Left cardiac atrium (tissue), 4 donors: ENCODE data around the gene ZNF746. TPM values are rescaled to one million over a fixed set of nuclear protein-coding genes. Genes with fewer than 3 reads are reported as not detected.

Source experiments
- ATAC-seq, 2 donors: fragments of 200-7000 bp; cut with Tn5 transposase; one replicate each; pipeline ENCODE4 v1.9.1; 2020; ENCODE audit warnings: mild to moderate bottlenecking in 2 of 2, moderate library complexity in 2 of 2
- DNase-seq: peaks from one replicate; pipeline ENCODE4 v3.0.0-alpha.2; 2020
- intact Hi-C, 2 donors: fragments of 100-400 bp; cut with DNase I; formaldehyde crosslinking; loops; one replicate each; pipeline versions ENCODE4 v1.14.1 to v1.15.1; 2022 to 2023
- total RNA-seq, 2 donors: library from RNA; stranded (reverse); fragmentation: NEBNext Ultra II Directional; extraction: Animal tissue kit (Norgen Biotek cat#: 25700); gene quantifications; one replicate each; pipeline ENCODE4 v1.2.1, GENCODE V29; 2021
- donor health status: DM: no; HTN: yes; CAD: no.
- donor health status: DM: no; HTN: yes; CAD: no; lungs with severe emphysema.
- donor health status: DM: yes; HTN: yes; CAD: no.
- donor health status: Dilated cardiomyopathy.

ZNF746 gene
- total RNA-seq, 2 donors from 2014 or later: 8.7 to 10.1 TPM

DNA sequence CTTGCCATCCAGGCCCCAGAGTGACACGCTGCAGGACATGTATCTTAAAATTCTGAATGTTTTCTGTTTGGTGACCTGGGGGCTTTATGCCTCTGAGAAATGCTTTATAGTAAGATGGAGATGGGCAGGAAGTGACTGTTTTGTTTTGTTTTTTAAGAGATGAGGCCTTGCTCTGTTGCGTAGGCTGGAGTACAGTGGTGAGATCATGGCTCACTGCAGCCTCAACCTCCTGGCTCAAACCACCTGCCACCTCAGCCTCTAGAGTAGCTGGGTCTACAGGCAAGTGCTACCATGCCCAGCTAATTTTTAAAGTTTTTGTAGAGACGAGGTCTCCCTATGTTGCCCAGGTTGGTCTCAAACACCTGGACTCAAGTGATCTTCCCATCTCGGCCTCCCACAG lies 57.4 kb downstream of the ZNF746 start:
- DNase-seq (no peak), ATAC-seq (no peak)

DNA sequence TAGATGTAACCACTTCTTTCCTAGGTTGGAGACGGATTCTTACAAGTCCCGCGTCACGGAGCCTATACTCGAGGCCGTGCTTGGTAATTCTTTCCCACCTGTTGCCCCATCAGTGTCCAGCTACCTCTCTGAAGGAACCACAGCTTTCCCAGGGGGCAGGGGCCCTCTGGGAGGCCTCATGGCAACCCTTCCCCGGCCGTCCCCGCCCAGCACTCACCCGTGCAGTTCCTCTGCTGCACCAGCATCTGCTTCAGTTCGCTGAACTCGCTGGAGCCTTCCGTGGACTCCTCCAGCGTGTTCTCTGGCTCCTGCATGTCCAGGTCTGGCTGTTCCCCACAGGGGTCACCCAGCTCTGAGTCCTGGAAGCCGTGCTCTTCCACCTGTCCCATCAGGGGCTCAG lies 61.3 kb downstream of the ZNF746 start:
- no peak for ATAC-seq
- no peak for DNase-seq
- intact Hi-C loops: no loop called here

More for the DNA sequence above, 57.4 kb downstream of the ZNF746 start:
- intact Hi-C loops: no loop called here

DNA sequence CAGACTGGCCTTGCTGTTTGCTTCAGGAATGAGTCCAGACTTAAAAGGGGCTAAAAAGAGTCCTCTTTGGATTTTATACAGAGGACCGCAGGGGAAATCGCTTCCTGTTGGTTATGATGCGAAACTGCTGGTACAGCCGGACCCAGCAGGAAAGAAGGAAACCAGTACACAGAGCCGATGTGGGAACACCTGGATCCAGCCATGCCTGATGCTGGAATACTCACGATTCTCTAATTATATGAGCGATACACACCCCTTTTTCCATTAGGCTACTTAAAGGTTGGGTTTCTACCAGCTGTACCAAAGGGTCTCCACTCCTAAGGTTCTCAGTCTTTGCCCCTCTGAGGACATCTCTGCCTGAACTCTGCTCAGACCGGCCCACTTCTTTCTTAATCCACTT lies 64.5 kb downstream of the ZNF746 start:
- ATAC-seq: no peak
- intact Hi-C loops: no loop called here
- DNase-seq: no peak

DNA sequence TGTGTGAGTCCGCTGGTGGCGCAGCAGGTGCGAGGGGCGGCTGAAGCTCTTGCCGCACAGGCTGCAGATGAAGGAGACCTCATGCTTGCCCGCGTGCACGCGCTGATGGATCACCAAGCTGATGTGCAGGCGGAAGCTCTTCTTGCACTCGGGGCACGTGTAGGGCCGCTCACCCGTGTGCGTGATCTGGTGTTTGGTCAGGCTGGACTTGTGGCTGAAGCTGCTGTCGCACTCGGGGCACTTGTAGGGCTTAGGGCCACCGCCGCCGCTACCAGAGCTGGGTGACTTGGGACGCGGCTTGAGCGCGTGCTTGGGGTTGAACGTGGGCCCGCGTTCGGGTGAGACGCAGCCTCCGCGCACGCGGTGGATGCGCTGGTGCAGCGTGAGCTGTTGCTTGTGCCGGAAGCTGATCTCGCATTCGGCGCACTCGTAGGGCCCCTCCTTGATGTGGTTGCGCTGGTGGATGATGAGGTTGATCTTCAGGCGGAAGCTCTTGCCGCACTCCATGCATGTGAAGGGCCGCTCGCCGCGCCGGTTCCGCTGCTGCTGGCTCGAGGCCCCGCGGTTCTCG lies 65.4 kb downstream of the ZNF746 start:
- DNase-seq: no peak
- intact Hi-C loops: no loop called here
- no peak for ATAC-seq

DNA sequence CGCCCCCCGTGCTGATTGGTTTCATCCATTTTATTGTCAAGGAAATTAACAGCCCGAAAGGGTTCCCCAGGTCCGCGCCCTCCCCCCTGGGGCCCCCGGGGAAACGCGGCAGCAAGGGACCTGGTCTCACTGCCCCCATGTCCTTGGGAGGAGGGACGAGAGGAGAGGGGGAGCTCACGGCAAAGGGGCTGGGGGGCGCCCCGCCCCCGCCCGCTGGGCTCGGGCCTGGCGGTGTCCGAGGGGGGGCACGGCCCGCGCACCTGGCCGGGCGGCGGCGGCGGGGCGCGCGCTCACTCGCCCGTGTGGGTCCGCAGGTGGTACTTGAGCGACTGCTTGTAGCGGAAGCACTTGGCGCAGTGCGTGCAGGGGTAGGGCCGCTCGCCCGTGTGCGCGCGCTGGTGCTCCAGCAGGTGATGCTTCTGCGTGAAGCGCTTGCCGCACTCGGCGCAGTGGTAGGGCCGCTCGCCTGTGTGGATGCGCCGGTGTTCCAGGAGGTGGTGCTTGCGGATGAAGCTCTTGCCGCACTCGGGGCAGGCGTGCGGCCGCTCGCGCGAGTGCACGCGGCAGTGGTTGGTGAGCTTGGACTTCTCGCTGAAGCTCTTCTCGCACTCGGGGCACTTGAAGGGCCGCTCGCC lies 66.0 kb downstream of the ZNF746 start:
- DNase-seq (no peak), ATAC-seq (no peak)
- intact Hi-C loops: no loop called here

DNA sequence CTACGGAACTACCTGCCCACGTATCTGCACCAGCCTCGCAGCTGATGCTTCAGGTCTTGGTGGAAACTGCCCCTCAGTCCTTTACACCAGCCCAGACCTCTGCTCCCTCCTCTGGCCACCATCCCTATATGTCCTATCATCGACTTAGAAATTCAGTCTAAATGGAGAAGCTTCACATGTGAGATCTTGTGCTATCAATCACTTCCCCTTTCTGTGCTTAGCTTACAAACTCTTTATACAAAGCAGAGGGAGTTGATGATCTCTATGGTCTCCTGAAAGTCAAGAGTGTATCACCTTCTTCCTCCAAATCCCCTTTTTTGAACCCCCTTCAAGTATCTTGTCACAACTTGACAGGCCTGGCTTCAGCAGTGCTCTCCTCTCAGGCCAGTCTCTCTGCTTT lies 67.4 kb downstream of the ZNF746 start:
- intact Hi-C loops: no loop called here
- DNase-seq (no peak), ATAC-seq (no peak)

DNA sequence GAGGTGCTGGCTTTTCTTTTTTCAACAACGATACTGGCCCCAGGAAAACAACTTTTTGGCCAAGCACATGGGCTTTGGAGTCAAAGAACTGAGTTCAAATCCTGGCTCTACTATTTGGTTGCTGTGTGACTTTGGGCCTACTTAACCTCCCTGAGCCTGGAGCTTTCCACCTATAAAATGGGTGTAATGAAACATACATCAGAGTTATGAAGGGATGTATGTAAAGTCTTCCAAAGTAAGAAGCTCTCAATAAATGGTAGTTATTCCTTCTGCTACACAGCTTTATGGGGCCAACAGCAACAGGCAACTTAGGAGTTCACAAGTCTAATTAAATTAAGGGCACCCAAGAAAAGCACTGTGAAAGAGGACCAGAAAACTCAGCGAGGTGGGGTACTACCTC lies 69.7 kb downstream of the ZNF746 start:
- intact Hi-C loops: loop anchor here in 1 of 2 donors (5.0 to 10.0 kb wide), 2 partner anchors 69 to 163 kb away; partner anchors contain the start of genes ZNF746 and ZNF783
- no peak for ATAC-seq
- DNase-seq: no peak

DNA sequence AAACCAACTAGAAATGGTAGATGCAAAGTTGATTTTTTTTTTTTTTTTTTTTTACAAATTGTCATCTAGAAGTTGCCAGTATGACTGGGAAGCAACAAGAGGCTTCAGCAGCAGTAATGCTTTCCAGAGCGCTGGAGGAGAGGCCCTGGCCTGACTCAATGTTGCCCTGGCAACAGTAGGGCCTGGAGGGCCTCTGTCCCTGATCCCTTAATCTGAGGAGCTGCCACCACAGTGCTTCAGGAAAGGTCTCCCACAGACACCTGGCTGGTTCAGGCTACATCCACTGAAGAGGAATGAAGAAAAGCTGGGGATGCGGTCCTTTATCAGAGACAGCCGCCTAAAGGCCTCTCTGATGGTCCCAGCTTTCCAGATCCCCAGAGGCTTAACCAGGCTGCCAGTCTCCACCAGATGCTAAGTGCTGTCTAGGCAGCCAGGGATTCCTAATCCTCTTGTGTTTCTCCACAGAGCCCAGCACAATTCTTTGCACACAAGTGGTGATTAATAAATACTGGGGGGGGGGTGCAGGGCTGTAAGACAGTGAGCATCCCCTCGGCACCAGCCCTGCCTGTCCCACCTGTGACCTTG lies 70.4 kb downstream of the ZNF746 start:
- ATAC-seq (no peak), DNase-seq (no peak)
- intact Hi-C loops: loop anchor here in 1 of 2 donors (5.0 to 10.0 kb wide), 2 partner anchors 70 to 162 kb away; partner anchors contain the start of genes ZNF746 and ZNF783

DNA sequence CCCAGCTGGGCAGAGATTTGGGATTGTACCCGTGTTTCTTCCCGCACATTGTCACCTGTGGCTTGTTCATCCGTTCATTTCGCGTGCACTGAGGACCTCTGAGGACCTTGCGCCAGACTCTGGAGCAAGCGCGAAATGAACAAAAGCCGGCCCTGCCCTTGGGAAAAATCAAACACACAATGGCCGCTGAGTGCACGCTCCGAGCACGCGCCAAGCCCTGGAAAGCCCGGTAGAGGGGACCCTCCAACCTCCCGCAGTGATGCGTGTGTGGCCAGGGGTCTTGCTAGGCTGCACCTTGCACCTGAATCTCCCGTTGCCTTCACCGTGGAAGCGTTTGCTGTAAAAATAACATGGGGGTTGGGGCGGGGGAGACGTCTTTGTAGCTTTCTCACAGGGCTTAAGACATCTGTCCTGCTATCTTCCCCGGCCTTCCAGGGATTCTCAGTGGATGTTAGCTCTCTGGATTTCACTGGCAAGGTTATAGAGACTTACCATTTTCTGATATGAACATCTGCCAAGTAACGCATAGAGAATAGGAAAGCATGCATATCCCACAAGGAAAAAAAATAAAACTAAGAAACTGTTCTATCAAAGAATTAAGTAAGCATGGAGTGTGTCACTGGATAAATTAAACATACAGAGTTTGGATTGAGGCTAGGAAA lies 74.0 kb downstream of the ZNF746 start:
- intact Hi-C loops: loop anchor here in 1 of 2 donors (10.0 kb wide), 1 partner anchor 159 kb away; the partner anchor contains the start of gene ZNF783
- no peak for DNase-seq
- ATAC-seq: peak in 1 of 2 donors; percentile 10

DNA sequence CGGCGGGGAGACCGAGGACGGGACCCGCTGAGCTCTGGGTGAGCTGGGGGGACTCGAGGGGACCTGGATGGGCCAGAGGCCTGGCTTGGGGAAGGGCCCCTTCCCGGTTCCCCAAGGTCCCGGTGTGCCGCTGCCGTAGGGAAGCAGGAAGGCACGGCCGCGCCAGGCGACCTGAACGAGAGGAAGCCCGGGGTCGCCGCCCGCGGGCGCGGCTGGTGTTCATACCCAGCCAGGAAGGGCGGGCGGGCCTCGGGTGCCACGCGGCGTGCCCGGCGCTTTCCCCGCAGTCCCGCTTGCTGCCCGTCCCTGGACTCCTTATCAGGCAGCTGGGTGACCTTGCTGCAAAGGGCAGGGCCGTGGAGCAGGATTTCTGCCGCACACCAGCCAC lies 74.7 kb downstream of the ZNF746 start:
- intact Hi-C loops: loop anchor here in 1 of 2 donors (10.0 kb wide), 1 partner anchor 158 kb away; the partner anchor contains the start of gene ZNF783
- DNase-seq (peak; percentile 52), ATAC-seq (peak; percentile 28 to 44)

Other genes starting within 250 kb of the ZNF746 start
- gene ZNF783, start 235.6 kb downstream of the ZNF746 start, total RNA-seq: 1 to 10 TPM; 5.8 to 8.6 TPM
- gene ZNF777, start 36.7 kb downstream of the ZNF746 start, total RNA-seq: 1 to 10 TPM; 6.6 to 7.5 TPM